GM12891 (cell line): Measurements from ENCODE around the gene UBE2R2.
"Not testable (repeated sequence)": the region's sequence is repeated elsewhere in the genome, so short reads cannot be mapped to it uniquely, and the experiment has no call there.

Experiments
- PAX5 ChIP-seq: IDR thresholded peaks from 2 replicates; pipeline ENCODE4 v1.6.1; 2011; ENCODE audit warnings: low read length, moderate library complexity, mild to moderate bottlenecking; ENCODE audit not compliant: insufficient read depth, severe bottlenecking
- POLR2A ChIP-seq: IDR thresholded peaks from 2 replicates; pipeline ENCODE4 v1.6.1; 2011; ENCODE audit warnings: low read depth, low read length, control low read depth
- POLR2AphosphoS5 ChIP-seq: IDR thresholded peaks from 2 replicates; pipeline ENCODE4 v1.6.1; 2011; ENCODE audit warnings: low read depth, low read length, control low read depth
- POU2F2 ChIP-seq: IDR thresholded peaks from 2 replicates; pipeline ENCODE4 v1.6.1; 2011; ENCODE audit warnings: low read depth, mild to moderate bottlenecking, control low read depth, low read length, moderate library complexity
- SPI1 ChIP-seq: IDR thresholded peaks from 2 replicates; pipeline ENCODE4 v1.6.1; 2011; ENCODE audit warnings: low read depth, low read length, control low read depth
- TAF1 ChIP-seq: IDR thresholded peaks from 2 replicates; pipeline ENCODE4 v1.6.1; 2011; ENCODE audit warnings: low read depth, low read length, control low read depth

GRCh38 chr9:33869243-33869642 lies 52.3 kb downstream of the UBE2R2 start:
- not testable (repeated sequence) for TF ChIP-seq POLR2A, SPI1, POLR2AphosphoS5, TAF1, POU2F2, PAX5
